Astrocyte (in vitro differentiated cells and primary cell): ENCODE data around the gene CLCN1. TPM values are rescaled to one million over a fixed set of nuclear protein-coding genes. Genes with fewer than 3 reads are reported as not detected.
A peak's percentile ranks its signal among the peaks of the same experiment; 100 is the strongest.

Experiments used
- DNase-seq: peaks from one replicate; pipeline ENCODE4 v3.0.0-alpha.2; 2010; ENCODE audit warnings: low read depth
- FAIRE-seq: peaks from 2 replicates; lab custom pipeline; 2011; peaks lifted over from hg19 to GRCh38; lab: Jason Lieb, UNC
- H2AFZ ChIP-seq: 2 replicates; pipeline ENCODE4 v1.6.0; 2012; ENCODE audit warnings: low read depth, low read length, inconsistent platforms
- H3K27ac ChIP-seq: 2 replicates; pipeline ENCODE4 v1.5.1; 2011; ENCODE audit warnings: low read depth, low read length, inconsistent platforms
- H3K27me3 ChIP-seq: 2 replicates; pipeline ENCODE4 v1.6.0; 2011; ENCODE audit warnings: low read length, inconsistent platforms; ENCODE audit not compliant: insufficient read depth
- H3K36me3 ChIP-seq: 2 replicates; pipeline ENCODE4 v1.5.1; 2011; ENCODE audit warnings: low read length, inconsistent platforms; ENCODE audit not compliant: insufficient read depth
- H3K4me1 ChIP-seq: 2 replicates; pipeline ENCODE4 v1.5.1; 2011; ENCODE audit warnings: low read length, inconsistent platforms; ENCODE audit not compliant: insufficient read depth
- H3K4me2 ChIP-seq: 2 replicates; pipeline ENCODE4 v1.6.0; 2012; ENCODE audit warnings: low read length, inconsistent platforms
- H3K4me3 ChIP-seq: 2 replicates; pipeline ENCODE4 v1.5.1; 2011; ENCODE audit warnings: low read depth, mild to moderate bottlenecking, low read length, inconsistent platforms; ENCODE audit not compliant: insufficient read depth
- H3K79me2 ChIP-seq: 2 replicates; pipeline ENCODE4 v1.6.0; 2012; ENCODE audit warnings: mild to moderate bottlenecking, low read length, inconsistent platforms; ENCODE audit not compliant: insufficient read depth
- H3K9ac ChIP-seq: 2 replicates; pipeline ENCODE4 v1.6.0; 2012; ENCODE audit warnings: mild to moderate bottlenecking, low read length, inconsistent platforms
- H3K9me3 ChIP-seq: 2 replicates; pipeline ENCODE4 v1.5.1; 2012; ENCODE audit warnings: low read depth, mild to moderate bottlenecking, low read length, inconsistent platforms; ENCODE audit not compliant: insufficient read depth
- H4K20me1 ChIP-seq: 2 replicates; pipeline ENCODE4 v1.6.0; 2012; ENCODE audit warnings: low read length, inconsistent platforms; ENCODE audit not compliant: insufficient read depth
- H3K27ac Mint-ChIP-seq: one replicate; pipeline ENCODE4 v1.8.0; 2021; ENCODE audit warnings: mild to moderate bottlenecking, mixed read lengths; ENCODE audit not compliant: unreplicated experiment
- H3K27me3 Mint-ChIP-seq: one replicate; pipeline ENCODE4 v1.8.0; 2021; ENCODE audit warnings: low read depth, mixed read lengths; ENCODE audit not compliant: unreplicated experiment
- H3K36me3 Mint-ChIP-seq: one replicate; pipeline ENCODE4 v1.8.0; 2021; ENCODE audit warnings: low read depth, mixed read lengths; ENCODE audit not compliant: unreplicated experiment
- H3K4me1 Mint-ChIP-seq: one replicate; pipeline ENCODE4 v1.8.0; 2021; ENCODE audit warnings: low read depth, mixed read lengths; ENCODE audit not compliant: unreplicated experiment
- H3K4me3 Mint-ChIP-seq: one replicate; pipeline ENCODE4 v1.8.0; 2021; ENCODE audit warnings: mild to moderate bottlenecking, moderate library complexity, mixed read lengths; ENCODE audit not compliant: unreplicated experiment
- H3K9me3 Mint-ChIP-seq: one replicate; pipeline ENCODE4 v1.8.0; 2021; ENCODE audit warnings: mild to moderate bottlenecking, mixed read lengths; ENCODE audit not compliant: unreplicated experiment
- EZH2 ChIP-seq: IDR thresholded peaks from 2 replicates; pipeline ENCODE4 v1.6.1; 2012; ENCODE audit warnings: mild to moderate bottlenecking, low read length, inconsistent platforms; ENCODE audit not compliant: insufficient read depth
- total RNA-seq: library from RNA; stranded (reverse); gene quantifications from 2 replicates; pipeline ENCODE4 v1.2.1, GENCODE V29; 2021
- TF ChIP-seq, protein P1 (sequence below): IDR thresholded peaks from 2 replicates; pipeline ENCODE4 v1.5.1; 2011; ENCODE audit warnings: low read depth, mild to moderate bottlenecking, inconsistent platforms, low read length, moderate library complexity; ENCODE audit not compliant: insufficient read depth

CLCN1 gene
- total RNA-seq, 1 donor from 2014 or later = not detected

DNA sequence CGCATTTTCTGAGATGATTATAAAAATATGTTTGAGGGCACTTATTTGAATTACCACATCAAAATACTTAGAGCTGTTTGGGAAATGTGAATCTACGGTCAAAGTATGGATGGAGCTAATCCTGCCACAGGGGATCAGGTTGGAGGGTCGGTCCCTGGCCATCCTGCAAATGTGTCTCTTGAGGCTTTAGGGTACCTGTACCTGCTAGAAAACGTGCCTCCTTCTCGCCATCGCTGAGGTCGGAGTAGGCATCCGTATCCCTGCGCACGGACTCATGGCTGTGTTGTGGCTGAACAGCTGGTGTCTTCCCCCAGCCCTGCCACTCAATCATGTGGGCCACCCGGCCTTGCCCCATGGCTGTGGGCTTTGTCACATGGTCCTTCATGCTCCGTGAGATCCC is 42.7 kb downstream of the CLCN1 start:
- peaks cover 21% of the 10 kb centered on the region for H3K36me3 Mint-ChIP-seq
- H3K9me3 ChIP-seq = no peaks in the 10 kb centered on the region
- no peaks in the 10 kb centered on the region for H3K79me2 ChIP-seq
- DNase-seq = no peak
- no peaks in the 10 kb centered on the region for H3K4me1 ChIP-seq
- peaks cover 7% of the 10 kb centered on the region for H3K27me3 ChIP-seq
- H3K9me3 Mint-ChIP-seq = peaks cover 4% of the 10 kb centered on the region
- H2AFZ ChIP-seq = no peak overlapping the region
- no peaks in the 10 kb centered on the region for H4K20me1 ChIP-seq
- H3K4me2 ChIP-seq = no peak overlapping the region
- H3K36me3 ChIP-seq = no peaks in the 10 kb centered on the region
- H3K4me3 Mint-ChIP-seq = no peak overlapping the region
- no peak overlapping the region for H3K27ac ChIP-seq
- no peak overlapping the region for H3K27ac Mint-ChIP-seq
- FAIRE-seq = no peak
- H3K4me1 Mint-ChIP-seq = peaks cover 2% of the 10 kb centered on the region
- H3K27me3 Mint-ChIP-seq = peaks cover 29% of the 10 kb centered on the region
- no peak overlapping the region for H3K4me3 ChIP-seq
- TF ChIP-seq EZH2 = no peak
- TF ChIP-seq, protein P1, sequence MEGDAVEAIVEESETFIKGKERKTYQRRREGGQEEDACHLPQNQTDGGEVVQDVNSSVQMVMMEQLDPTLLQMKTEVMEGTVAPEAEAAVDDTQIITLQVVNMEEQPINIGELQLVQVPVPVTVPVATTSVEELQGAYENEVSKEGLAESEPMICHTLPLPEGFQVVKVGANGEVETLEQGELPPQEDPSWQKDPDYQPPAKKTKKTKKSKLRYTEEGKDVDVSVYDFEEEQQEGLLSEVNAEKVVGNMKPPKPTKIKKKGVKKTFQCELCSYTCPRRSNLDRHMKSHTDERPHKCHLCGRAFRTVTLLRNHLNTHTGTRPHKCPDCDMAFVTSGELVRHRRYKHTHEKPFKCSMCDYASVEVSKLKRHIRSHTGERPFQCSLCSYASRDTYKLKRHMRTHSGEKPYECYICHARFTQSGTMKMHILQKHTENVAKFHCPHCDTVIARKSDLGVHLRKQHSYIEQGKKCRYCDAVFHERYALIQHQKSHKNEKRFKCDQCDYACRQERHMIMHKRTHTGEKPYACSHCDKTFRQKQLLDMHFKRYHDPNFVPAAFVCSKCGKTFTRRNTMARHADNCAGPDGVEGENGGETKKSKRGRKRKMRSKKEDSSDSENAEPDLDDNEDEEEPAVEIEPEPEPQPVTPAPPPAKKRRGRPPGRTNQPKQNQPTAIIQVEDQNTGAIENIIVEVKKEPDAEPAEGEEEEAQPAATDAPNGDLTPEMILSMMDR = no peak
- no peak overlapping the region for H3K9ac ChIP-seq

DNA sequence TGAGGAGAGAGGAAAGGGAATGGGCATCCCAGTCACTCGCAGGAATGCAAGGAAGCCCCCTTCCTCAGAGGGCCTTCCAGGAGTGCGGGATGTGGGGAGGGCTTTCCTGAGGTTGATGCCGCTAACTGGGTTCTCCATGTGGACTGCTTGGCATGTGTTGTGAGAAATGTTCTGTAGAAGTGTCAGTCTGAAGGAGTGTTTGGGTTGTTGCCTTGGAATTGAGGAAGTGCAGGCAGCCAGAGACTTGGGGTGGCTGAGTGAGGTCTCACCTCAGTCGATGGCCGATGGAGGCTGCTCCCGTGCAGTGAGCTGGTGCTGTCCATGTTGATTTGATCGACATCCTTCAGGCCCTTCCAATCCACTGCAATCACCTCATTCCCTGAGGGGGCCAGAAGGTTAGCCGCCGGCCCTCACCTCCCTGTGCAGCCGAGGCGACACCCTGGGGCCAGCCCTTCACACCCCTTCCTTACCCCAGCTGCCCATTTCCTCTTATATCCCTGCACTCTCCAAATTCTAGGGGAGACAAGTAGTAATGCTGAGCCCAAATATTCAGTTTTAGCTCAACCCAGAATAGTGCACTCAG is 44.0 kb downstream of the CLCN1 start:
- Mint-ChIP-seq H3K4me3 (no peak overlapping the region), H3K36me3 (peaks cover 18% of the 10 kb centered on the region), H3K4me1 (peaks cover 2% of the 10 kb centered on the region), H3K9me3 (peaks cover 4% of the 10 kb centered on the region), H3K27ac (no peak overlapping the region), H3K27me3 (peaks cover 36% of the 10 kb centered on the region)
- Histone ChIP-seq H2AFZ (no peak overlapping the region), H3K27me3 (peaks cover 10% of the 10 kb centered on the region), H3K36me3 (no peaks in the 10 kb centered on the region), H3K79me2 (no peaks in the 10 kb centered on the region), H3K9ac (no peak overlapping the region), H3K27ac (no peak overlapping the region), H4K20me1 (no peaks in the 10 kb centered on the region), H3K9me3 (no peaks in the 10 kb centered on the region), H3K4me3 (no peak overlapping the region), H3K4me1 (no peaks in the 10 kb centered on the region), H3K4me2 (no peak overlapping the region)
- TF ChIP-seq, protein P1 = no peak
- TF ChIP-seq EZH2 = no peak
- FAIRE-seq (no peak), DNase-seq (no peak)

DNA sequence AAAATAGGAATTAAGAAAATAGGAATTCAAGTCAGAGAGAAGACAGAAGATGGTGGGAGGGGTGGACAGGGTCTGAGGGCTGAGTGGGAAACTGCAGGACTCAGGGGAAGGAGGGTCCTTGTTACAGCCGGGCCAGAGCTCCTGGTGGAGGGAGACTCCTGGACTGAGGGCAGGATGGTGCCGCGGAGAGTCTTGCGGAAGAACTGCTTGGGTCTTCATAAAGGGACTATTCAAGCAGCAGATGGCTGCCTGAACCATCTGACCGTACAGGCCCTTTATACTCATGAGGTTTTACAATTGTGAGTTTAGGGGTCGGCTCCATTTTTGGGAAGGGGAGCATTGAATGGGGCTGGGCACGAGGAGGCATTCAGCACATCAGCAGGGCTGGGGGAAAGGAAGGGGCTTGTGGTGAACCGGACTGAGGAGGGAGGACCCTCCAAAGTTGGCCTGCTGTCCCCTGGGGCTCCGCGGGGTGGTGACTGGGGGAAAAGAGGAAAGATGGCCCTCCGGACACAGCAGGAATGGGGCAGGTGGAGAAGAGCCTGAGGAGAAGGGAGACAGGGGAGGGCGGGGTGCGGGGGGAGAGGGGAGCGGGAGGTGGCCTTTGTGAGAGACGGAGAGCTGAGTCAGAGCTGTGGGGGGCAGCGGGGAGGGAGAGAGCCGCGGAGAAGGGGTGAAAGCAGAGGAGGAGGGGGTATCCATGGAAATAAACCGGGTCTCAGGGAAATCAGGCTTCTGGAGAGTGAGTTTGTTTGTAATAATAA is 45.1 kb downstream of the CLCN1 start:
- Mint-ChIP-seq H3K27me3 (peaks cover 42% of the 10 kb centered on the region), H3K4me1 (peaks cover 2% of the 10 kb centered on the region), H3K9me3 (peaks cover 4% of the 10 kb centered on the region), H3K36me3 (peaks cover 12% of the 10 kb centered on the region), H3K27ac (peak overlapping the region; percentile 37), H3K4me3 (peak overlapping the region; percentile 71)
- FAIRE-seq (no peak), DNase-seq (no peak)
- TF ChIP-seq, protein P1 = no peak
- no peak for TF ChIP-seq EZH2
- H3K27me3 ChIP-seq = peaks cover 10% of the 10 kb centered on the region
- H3K4me1 ChIP-seq = no peaks in the 10 kb centered on the region
- no peak overlapping the region for H3K27ac ChIP-seq
- no peaks in the 10 kb centered on the region for H3K36me3 ChIP-seq
- H3K4me3 ChIP-seq = no peak overlapping the region
- H2AFZ ChIP-seq = no peak overlapping the region
- H3K9ac ChIP-seq = no peak overlapping the region
- H3K4me2 ChIP-seq = peak overlapping the region; percentile 98
- no peaks in the 10 kb centered on the region for H3K79me2 ChIP-seq
- H3K9me3 ChIP-seq = no peaks in the 10 kb centered on the region
- H4K20me1 ChIP-seq = no peaks in the 10 kb centered on the region
